ENCODE data around the gene PRPF19. TPM values are rescaled to one million over a fixed set of nuclear protein-coding genes. Genes with fewer than 3 reads are reported as not detected.

PRPF19 gene
- total RNA-seq, 1 donor from 2014 or later: 111 TPM

- no peak for DNase-seq (ENCODE audit: low spot score, unreplicated experiment)
- peaks cover 3% of the 10 kb centered on the region for H3K36me3 Mint-ChIP-seq (ENCODE audit: insufficient read depth)
- H3K27ac Mint-ChIP-seq: peak overlapping the region; percentile 13
- no peak for TF ChIP-seq CTCF (IDR thresholded peaks at IDR 0.05; ENCODE audit: unreplicated experiment)
- H3K27me3 Mint-ChIP-seq: no peaks in the 10 kb centered on the region
- peak overlapping the region; percentile 84 for H3K4me3 Mint-ChIP-seq (ENCODE audit: low read depth)
- H3K4me1 Mint-ChIP-seq (ENCODE audit: low read depth): peaks cover 33% of the 10 kb centered on the region
- H3K9me3 Mint-ChIP-seq (ENCODE audit: low read depth): no peaks in the 10 kb centered on the region
Observed at GRCh38 chr11:60844870-60845221, 61.5 kb downstream of the PRPF19 start.

GRCh38 chr11:60844045-60844869 is 62.1 kb downstream of the PRPF19 start:
- no peak for TF ChIP-seq CTCF (IDR thresholded peaks at IDR 0.05; ENCODE audit: unreplicated experiment)
- no peak for DNase-seq (ENCODE audit: low spot score, unreplicated experiment)
- Mint-ChIP-seq H3K4me3 (ENCODE audit: low read depth) (peak overlapping the region; percentile 84), H3K27me3 (no peaks in the 10 kb centered on the region), H3K4me1 (ENCODE audit: low read depth) (peaks cover 33% of the 10 kb centered on the region), H3K9me3 (ENCODE audit: low read depth) (no peaks in the 10 kb centered on the region), H3K36me3 (ENCODE audit: insufficient read depth) (peaks cover 3% of the 10 kb centered on the region), H3K27ac (peak overlapping the region; percentile 18)

GRCh38 chr11:60842668-60843600 is 63.5 kb downstream of the PRPF19 start:
- DNase-seq (ENCODE audit: low spot score, unreplicated experiment): no peak
- H3K36me3 Mint-ChIP-seq (ENCODE audit: insufficient read depth): no peaks in the 10 kb centered on the region
- peak overlapping the region; percentile 84 for H3K4me3 Mint-ChIP-seq (ENCODE audit: low read depth)
- no peaks in the 10 kb centered on the region for H3K9me3 Mint-ChIP-seq (ENCODE audit: low read depth)
- no peaks in the 10 kb centered on the region for H3K27me3 Mint-ChIP-seq
- TF ChIP-seq CTCF (IDR thresholded peaks at IDR 0.05; ENCODE audit: unreplicated experiment): no peak
- H3K4me1 Mint-ChIP-seq (ENCODE audit: low read depth): peaks cover 33% of the 10 kb centered on the region
- H3K27ac Mint-ChIP-seq: peak overlapping the region; percentile 74

DNA sequence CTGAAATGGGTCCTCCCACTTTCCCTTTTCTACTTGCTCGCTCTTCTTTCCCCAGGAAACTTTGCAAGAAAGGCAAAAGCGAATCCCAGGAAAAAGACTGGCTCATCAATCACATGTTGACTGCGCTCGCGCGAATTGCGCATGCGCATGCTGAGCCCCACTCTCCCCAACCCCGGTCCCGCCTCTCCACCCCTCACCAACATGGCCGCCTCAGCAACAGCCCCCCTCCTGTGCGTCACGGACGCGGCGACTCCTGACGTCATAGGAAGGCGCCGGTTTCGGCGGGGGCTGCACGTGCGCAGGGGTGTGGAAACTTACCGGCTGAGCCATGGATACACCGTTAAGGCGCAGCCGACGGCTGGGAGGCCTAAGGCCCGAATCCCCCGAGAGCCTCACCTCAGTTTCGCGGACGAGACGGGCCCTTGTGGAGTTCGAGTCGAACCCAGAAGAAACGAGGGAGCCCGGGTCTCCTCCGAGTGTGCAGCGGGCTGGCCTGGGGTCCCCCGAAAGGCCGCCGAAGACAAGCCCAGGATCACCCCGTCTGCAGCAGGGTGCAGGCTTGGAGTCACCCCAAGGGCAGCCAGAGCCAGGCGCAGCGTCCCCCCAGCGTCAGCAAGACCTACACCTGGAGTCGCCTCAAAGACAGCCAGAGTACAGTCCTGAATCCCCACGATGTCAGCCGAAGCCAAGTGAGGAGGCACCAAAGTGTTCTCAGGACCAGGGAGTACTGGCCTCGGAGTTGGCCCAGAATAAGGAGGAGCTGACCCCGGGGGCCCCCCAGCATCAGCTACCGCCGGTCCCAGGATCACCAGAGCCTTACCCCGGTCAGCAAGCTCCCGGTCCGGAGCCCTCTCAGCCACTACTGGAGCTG is 64.4 kb downstream of the PRPF19 start, which contains the start of gene CCDC86:
Gene CCDC86 (plus strand): TSS at position 317 of the 871 bp plus-strand sequence. CDS start 12 bp downstream, at position 329.
- H3K4me1 Mint-ChIP-seq (ENCODE audit: low read depth): peaks cover 33% of the 10 kb centered on the region
- H3K4me3 Mint-ChIP-seq (ENCODE audit: low read depth): peak within 1 kb of the TSS; percentile 84
- peak within 1 kb of the TSS; percentile 76 for H3K27ac Mint-ChIP-seq
- no peak for TF ChIP-seq CTCF (IDR thresholded peaks at IDR 0.05; ENCODE audit: unreplicated experiment)
- peaks cover 4% of the 10 kb centered on the region for H3K27me3 Mint-ChIP-seq
- DNase-seq (ENCODE audit: low spot score, unreplicated experiment): peak; percentile 98
- H3K9me3 Mint-ChIP-seq (ENCODE audit: low read depth): no peaks in the 10 kb centered on the region
- H3K36me3 Mint-ChIP-seq (ENCODE audit: insufficient read depth): no peaks in the 10 kb centered on the region

Other genes with a start within 250 kb of the PRPF19 start
- gene MS4A8, start 207.0 kb downstream of the PRPF19 start, total RNA-seq: 5.1 and 6.0 TPM in 2 replicates
- not detected in 2 replicates for gene MS4A18, start 181.9 kb downstream of the PRPF19 start, total RNA-seq
- gene MS4A15, start 149.7 kb downstream of the PRPF19 start, total RNA-seq: not detected in 2 replicates
- not detected in 2 replicates for gene MS4A10, start 121.3 kb downstream of the PRPF19 start, total RNA-seq
- gene CCDC86, start 64.5 kb downstream of the PRPF19 start, total RNA-seq: 22.7 and 22.8 TPM in 2 replicates
- 2.0 and 2.2 TPM in 2 replicates for gene PTGDR2, start 50.6 kb downstream of the PRPF19 start, total RNA-seq
- not detected in 2 replicates for gene ZP1, start 39.0 kb downstream of the PRPF19 start, total RNA-seq
- 45.7 and 48.7 TPM in 2 replicates for gene TMEM109, start 7.6 kb upstream of the PRPF19 start, total RNA-seq
- 261 and 292 TPM in 2 replicates for gene TMEM132A, start 17.9 kb upstream of the PRPF19 start, total RNA-seq
- 4.8 and 6.2 TPM in 2 replicates for gene SLC15A3, start 45.6 kb upstream of the PRPF19 start, total RNA-seq
- gene CD6, start 65.1 kb upstream of the PRPF19 start, total RNA-seq: 0.55 and 0.62 TPM in 2 replicates
- not detected in 2 replicates for gene CD5, start 195.9 kb upstream of the PRPF19 start, total RNA-seq

Data from progenitor cell of endocrine pancreas (in vitro differentiated cells).